Measurements from ENCODE around the gene OR6N1.

OR6N1 gene

DNA sequence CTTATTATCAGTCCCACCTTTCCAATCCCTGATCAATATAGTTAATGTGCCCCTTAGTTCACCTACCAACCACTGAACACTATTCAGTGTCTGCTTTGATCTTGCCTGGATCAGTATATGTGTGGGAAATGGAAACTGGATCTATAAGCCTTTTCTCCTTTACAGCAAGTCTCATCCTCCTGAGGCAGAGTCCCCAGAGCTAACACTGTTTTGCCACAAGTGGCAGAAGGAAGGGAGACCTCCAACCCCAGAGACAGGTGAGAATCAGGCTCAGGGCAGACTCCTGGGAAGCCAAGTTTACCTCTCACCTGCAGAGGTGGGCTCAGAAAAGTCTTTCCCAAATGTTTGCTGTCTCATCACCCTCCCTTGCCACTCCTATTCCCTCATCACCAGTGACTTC, 9.1 kb upstream of the OR6N1 start, which contains the start of gene OR6N2:
OR6N2 (minus strand) TSS at position 101 of the 400 bp plus-strand sequence. CDS start 3,569 bp downstream, outside the sequence.
- Histone ChIP-seq H2AFZ (ENCODE audit: low read length) (no peak within 1 kb of the TSS), H3K4me3 (ENCODE audit: low read length) (no peak within 1 kb of the TSS)
- TF ChIP-seq EZH2 (optimal IDR thresholded peaks at IDR 0.05; ENCODE audit: low read depth, low read length) (no peak), EZH2phosphoT487 (IDR thresholded peaks at IDR 0.05; ENCODE audit: low read length) (no peak)
- TF ChIP-seq, protein P1, sequence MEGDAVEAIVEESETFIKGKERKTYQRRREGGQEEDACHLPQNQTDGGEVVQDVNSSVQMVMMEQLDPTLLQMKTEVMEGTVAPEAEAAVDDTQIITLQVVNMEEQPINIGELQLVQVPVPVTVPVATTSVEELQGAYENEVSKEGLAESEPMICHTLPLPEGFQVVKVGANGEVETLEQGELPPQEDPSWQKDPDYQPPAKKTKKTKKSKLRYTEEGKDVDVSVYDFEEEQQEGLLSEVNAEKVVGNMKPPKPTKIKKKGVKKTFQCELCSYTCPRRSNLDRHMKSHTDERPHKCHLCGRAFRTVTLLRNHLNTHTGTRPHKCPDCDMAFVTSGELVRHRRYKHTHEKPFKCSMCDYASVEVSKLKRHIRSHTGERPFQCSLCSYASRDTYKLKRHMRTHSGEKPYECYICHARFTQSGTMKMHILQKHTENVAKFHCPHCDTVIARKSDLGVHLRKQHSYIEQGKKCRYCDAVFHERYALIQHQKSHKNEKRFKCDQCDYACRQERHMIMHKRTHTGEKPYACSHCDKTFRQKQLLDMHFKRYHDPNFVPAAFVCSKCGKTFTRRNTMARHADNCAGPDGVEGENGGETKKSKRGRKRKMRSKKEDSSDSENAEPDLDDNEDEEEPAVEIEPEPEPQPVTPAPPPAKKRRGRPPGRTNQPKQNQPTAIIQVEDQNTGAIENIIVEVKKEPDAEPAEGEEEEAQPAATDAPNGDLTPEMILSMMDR (IDR thresholded peaks at IDR 0.05; ENCODE audit: low read length) = no peak

DNA sequence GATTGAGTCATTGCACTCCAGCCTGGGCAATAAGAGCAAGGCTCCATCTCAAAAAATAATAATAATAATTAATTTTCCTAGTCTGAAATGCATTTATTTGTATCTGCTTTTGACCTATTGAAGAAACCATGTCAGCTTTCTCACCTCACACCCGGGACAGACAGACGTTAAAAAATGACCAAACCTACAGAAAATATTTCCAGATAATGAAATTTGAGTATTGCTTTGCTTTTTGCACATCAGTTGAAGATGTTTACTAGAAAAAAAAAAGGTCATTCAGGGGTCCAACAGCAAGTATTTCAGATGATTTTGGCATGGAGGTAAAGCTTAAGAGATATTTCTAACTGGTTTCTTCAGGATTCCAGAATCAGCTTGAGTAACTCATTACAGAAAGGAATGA, 17.6 kb downstream of the OR6N1 start, which contains the start of gene OR6K6:
OR6K6 (plus strand) TSS at position 301 of the 400 bp plus-strand sequence. CDS start 168 bp downstream, outside the sequence.
- Histone ChIP-seq H3K4me1 (ENCODE audit: low read length) (no peaks in the 10 kb centered on the region), H3K4me2 (ENCODE audit: low read depth, low read length) (no peak within 1 kb of the TSS), H3K4me3 (ENCODE audit: low read length) (no peak within 1 kb of the TSS), H3K36me3 (replicated peaks; ENCODE audit: insufficient read depth, low read length) (no peaks in the 10 kb centered on the region), H2AFZ (ENCODE audit: low read length) (no peak within 1 kb of the TSS), H4K20me1 (ENCODE audit: insufficient read depth, low read length) (no peaks in the 10 kb centered on the region), H3K27me3 (replicated peaks; ENCODE audit: insufficient read depth, low read length) (no peaks in the 10 kb centered on the region), H3K79me2 (ENCODE audit: low read length) (no peaks in the 10 kb centered on the region), H3K9me2 (replicated peaks; ENCODE audit: insufficient read depth, low read length) (no peaks in the 10 kb centered on the region), H3K9me3 (replicated peaks; ENCODE audit: insufficient read depth, low read length) (no peaks in the 10 kb centered on the region), H3F3A (ENCODE audit: insufficient read depth, low read length) (no peaks in the 10 kb centered on the region), H3K9ac (ENCODE audit: low read length) (no peak within 1 kb of the TSS), H3K27ac (ENCODE audit: low read length) (no peak within 1 kb of the TSS)
- no peak for DNase-seq
- TF ChIP-seq, protein P1 (IDR thresholded peaks at IDR 0.05; ENCODE audit: low read length) = no peak

More for the DNA sequence above, 9.1 kb upstream of the OR6N1 start, which contains the start of gene OR6N2:
- H3K36me3 ChIP-seq (replicated peaks; ENCODE audit: insufficient read depth, low read length) = no peaks in the 10 kb centered on the region
- H3K4me1 ChIP-seq (ENCODE audit: low read length) = no peaks in the 10 kb centered on the region
- no peaks in the 10 kb centered on the region for H3K27me3 ChIP-seq (replicated peaks; ENCODE audit: insufficient read depth, low read length)
- no peaks in the 10 kb centered on the region for H4K20me1 ChIP-seq (ENCODE audit: insufficient read depth, low read length)
- no peaks in the 10 kb centered on the region for H3K79me2 ChIP-seq (ENCODE audit: low read length)
- DNase-seq = no peak
- no peak within 1 kb of the TSS for H3K27ac ChIP-seq (ENCODE audit: low read length)
- H3K9ac ChIP-seq (ENCODE audit: low read length) = no peak within 1 kb of the TSS
- H3K9me3 ChIP-seq (replicated peaks; ENCODE audit: insufficient read depth, low read length) = no peaks in the 10 kb centered on the region
- no peaks in the 10 kb centered on the region for H3K9me2 ChIP-seq (replicated peaks; ENCODE audit: insufficient read depth, low read length)
- no peaks in the 10 kb centered on the region for H3F3A ChIP-seq (ENCODE audit: insufficient read depth, low read length)
- no peak within 1 kb of the TSS for H3K4me2 ChIP-seq (ENCODE audit: low read depth, low read length)

DNA sequence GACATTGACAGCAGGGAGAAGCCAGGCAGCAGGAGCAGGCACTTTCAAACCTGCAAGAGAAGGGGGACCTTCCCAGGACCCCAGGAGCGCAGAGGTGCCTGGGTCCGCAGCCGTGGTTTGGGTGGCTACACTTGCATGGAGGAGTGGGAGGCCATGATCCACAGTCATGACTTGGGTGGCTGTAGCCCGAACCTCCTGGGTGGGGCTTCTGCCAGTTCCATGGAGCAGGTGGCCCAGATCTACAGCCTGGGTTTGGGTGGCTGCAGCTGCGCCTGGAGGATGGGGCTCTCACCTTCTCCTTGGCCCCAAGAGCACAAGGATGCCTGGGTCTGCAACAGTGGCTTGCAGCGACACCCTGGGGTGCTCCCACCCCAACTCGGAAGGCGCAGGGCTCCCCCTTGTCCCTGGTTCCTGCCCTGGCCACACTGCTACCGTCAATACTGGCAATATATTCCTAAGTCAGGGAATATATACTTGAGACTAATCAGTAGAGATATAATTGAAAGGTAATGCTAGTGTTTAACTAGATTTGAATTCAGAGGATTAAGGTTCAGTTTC, 19.8 kb downstream of the OR6N1 start:
- H4K20me1 ChIP-seq (ENCODE audit: insufficient read depth, low read length) = no peaks in the 10 kb centered on the region
- no peaks in the 10 kb centered on the region for H3K4me1 ChIP-seq (ENCODE audit: low read length)
- no peak overlapping the region for H2AFZ ChIP-seq (ENCODE audit: low read length)
- H3K9me2 ChIP-seq (replicated peaks; ENCODE audit: insufficient read depth, low read length) = no peaks in the 10 kb centered on the region
- H3K79me2 ChIP-seq (ENCODE audit: low read length) = no peaks in the 10 kb centered on the region
- no peaks in the 10 kb centered on the region for H3K27me3 ChIP-seq (replicated peaks; ENCODE audit: insufficient read depth, low read length)
- H3K9ac ChIP-seq (ENCODE audit: low read length) = no peak overlapping the region
- H3K9me3 ChIP-seq (replicated peaks; ENCODE audit: insufficient read depth, low read length) = no peaks in the 10 kb centered on the region
- no peak overlapping the region for H3K27ac ChIP-seq (ENCODE audit: low read length)
- DNase-seq = no peak
- H3K4me3 ChIP-seq (ENCODE audit: low read length) = no peak overlapping the region
- H3K4me2 ChIP-seq (ENCODE audit: low read depth, low read length) = no peak overlapping the region
- H3F3A ChIP-seq (ENCODE audit: insufficient read depth, low read length) = no peaks in the 10 kb centered on the region
- no peaks in the 10 kb centered on the region for H3K36me3 ChIP-seq (replicated peaks; ENCODE audit: insufficient read depth, low read length)
- TF ChIP-seq EZH2phosphoT487 (IDR thresholded peaks at IDR 0.05; ENCODE audit: low read length) = no peak
- TF ChIP-seq, protein P1 (IDR thresholded peaks at IDR 0.05; ENCODE audit: low read length) = no peak

All from MM.1S (cell line).